ENCODE results near the gene ZNRD2.

Gene ZNRD2

GRCh38 chr11:65621460-65621859, 51.2 kb downstream of the ZNRD2 start:
- H3K27ac ChIP-seq: no peak overlapping the region

More at GRCh38 chr11:65621460-65621859, 51.2 kb downstream of the ZNRD2 start:
- no peak for TF ChIP-seq CTCF (IDR thresholded peaks at IDR 0.05; ENCODE audit: low read depth, low read length)
- no peak overlapping the region for H3K4me3 ChIP-seq (ENCODE audit: low read depth, low read length)
- DNase-seq: no peak
- no peaks in the 10 kb centered on the region for H3K9me3 ChIP-seq (ENCODE audit: severe bottlenecking)
- H3K27me3 ChIP-seq (ENCODE audit: insufficient read depth, low read depth, severe bottlenecking): no peaks in the 10 kb centered on the region
- H3K36me3 ChIP-seq: peaks cover 77% of the 10 kb centered on the region
